Testis (tissue), 3 donors: ENCODE data around the gene CD59. TPM values are rescaled to one million over a fixed set of nuclear protein-coding genes. Genes with fewer than 3 reads are reported as not detected.
A peak's percentile ranks its signal among the peaks of the same experiment; 100 is the strongest.

ENCODE experiments used
- DNase-seq: peaks from one replicate; pipeline ENCODE4 v3.0.0-alpha.2; 2019
- H3K27ac ChIP-seq, 2 donors: fragments of 200-600 bp; sonication (generic); one replicate each; pipeline ENCODE4 v1.5.1; 2019
- H3K27me3 ChIP-seq: fragments of 200-600 bp; sonication (generic); one replicate; pipeline ENCODE4 v1.5.1; 2019
- H3K36me3 ChIP-seq: fragments of 200-600 bp; sonication (generic); one replicate; pipeline ENCODE4 v1.5.1; 2017; ENCODE audit warnings: low read depth; ENCODE audit errors: missing control alignments
- H3K4me1 ChIP-seq: fragments of 200-600 bp; sonication (generic); one replicate; pipeline ENCODE4 v1.5.1; 2019
- H3K4me3 ChIP-seq, 2 donors: fragments of 200-600 bp; sonication (generic); one replicate each; pipeline ENCODE4 v1.5.1; 2017 to 2019
- H3K9me3 ChIP-seq: fragments of 200-600 bp; sonication (generic); one replicate; pipeline ENCODE4 v1.5.1; 2017
- POLR2A ChIP-seq: fragments of 450-650 bp; IDR thresholded peaks from one replicate; pipeline ENCODE4 v1.6.1; 2017; ENCODE audit warnings: antibody characterized with exemption, mild to moderate bottlenecking, moderate library complexity
- WGBS, 2 donors: methylation state at CpG; one replicate each; pipeline ENCODE4 v1.1.5; 2018; 5-methylcytosine and 5-hydroxymethylcytosine counted together
- intact Hi-C: fragments of 100-400 bp; cut with DNase I; formaldehyde crosslinking; loops from one replicate; pipeline ENCODE4 v1.15.1; 2023; ENCODE audit warnings: low total_unique reads
- polyA plus RNA-seq: library from polyadenylated mRNA; stranded (reverse); fragments of 350-450 nt; fragmentation: Illumina TruSeq; extraction: RNeasy Lipid Tissue Mini Kit (QIAGEN cat#74804); gene quantifications from one replicate; pipeline ENCODE4 v1.2.3, GENCODE V29; 2014; ENCODE audit warnings: low read depth, low replicate concordance; ENCODE audit not compliant: insufficient read depth
- total RNA-seq, 2 donors: library from RNA; depleted of rRNA; stranded (reverse); fragments of >200 nt; gene quantifications; one replicate each; pipeline ENCODE4 v1.2.3, GENCODE V29; 2016
- TF ChIP-seq, protein P1 (sequence below), 3 experiments: fragments of 450-650 bp in 2 of 3; fragments of 200-600 bp in 1 of 3; sonication (generic) in 1 of 3; IDR thresholded peaks; one replicate each; pipeline ENCODE4 v1.5.1; 2016 to 2019; ENCODE audit warnings: antibody characterized with exemption in 3 of 3, mild to moderate bottlenecking in 2 of 3, moderate library complexity in 1 of 3

The CD59 gene
- total and polyA plus RNA-seq, 3 donors from 2014 or later, result 157 to 343 (median 230) TPM

- Histone ChIP-seq H3K36me3 (no peaks in the 10 kb centered on the region), H3K9me3 (no peaks in the 10 kb centered on the region), H3K27ac (peak overlapping the region in 1 of 2 donors; percentile 15), H3K4me3 (no peak overlapping the region), H3K4me1 (peaks cover 16% of the 10 kb centered on the region), H3K27me3 (no peaks in the 10 kb centered on the region)
- intact Hi-C loops, result no loop called here
- 64 to 73% methylated on average over 7 of the region's 7 CpGs for whole genome bisulfite sequencing, 2 donors
- no peak for DNase-seq
- TF ChIP-seq, protein P1, sequence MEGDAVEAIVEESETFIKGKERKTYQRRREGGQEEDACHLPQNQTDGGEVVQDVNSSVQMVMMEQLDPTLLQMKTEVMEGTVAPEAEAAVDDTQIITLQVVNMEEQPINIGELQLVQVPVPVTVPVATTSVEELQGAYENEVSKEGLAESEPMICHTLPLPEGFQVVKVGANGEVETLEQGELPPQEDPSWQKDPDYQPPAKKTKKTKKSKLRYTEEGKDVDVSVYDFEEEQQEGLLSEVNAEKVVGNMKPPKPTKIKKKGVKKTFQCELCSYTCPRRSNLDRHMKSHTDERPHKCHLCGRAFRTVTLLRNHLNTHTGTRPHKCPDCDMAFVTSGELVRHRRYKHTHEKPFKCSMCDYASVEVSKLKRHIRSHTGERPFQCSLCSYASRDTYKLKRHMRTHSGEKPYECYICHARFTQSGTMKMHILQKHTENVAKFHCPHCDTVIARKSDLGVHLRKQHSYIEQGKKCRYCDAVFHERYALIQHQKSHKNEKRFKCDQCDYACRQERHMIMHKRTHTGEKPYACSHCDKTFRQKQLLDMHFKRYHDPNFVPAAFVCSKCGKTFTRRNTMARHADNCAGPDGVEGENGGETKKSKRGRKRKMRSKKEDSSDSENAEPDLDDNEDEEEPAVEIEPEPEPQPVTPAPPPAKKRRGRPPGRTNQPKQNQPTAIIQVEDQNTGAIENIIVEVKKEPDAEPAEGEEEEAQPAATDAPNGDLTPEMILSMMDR (IDR thresholded peaks at IDR 0.05), result peak in 1 of 3 experiments; percentile 16
- no peak for TF ChIP-seq POLR2A
Measured at GRCh38 chr11:33704240-33705002, 31.8 kb downstream of the CD59 start.

DNA sequence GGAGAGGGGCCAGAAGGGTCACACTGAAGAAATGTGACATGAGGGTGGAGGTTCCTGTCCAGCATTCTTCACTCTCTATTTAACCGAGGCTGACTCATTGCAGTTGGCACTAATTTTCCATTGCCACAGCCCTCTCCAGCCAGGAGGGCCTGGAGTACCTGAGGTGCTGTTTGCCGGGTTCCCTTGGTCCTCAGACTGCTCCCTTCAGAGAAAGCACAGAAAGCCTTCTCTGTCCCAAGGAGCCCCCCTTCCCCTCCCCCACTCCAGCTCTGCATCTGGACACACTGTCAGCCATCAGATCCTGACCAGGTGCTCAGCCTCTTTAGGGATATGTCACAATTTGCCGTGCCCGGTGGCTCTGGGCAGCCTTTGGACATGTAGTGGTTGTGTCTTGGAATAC is 32.4 kb downstream of the CD59 start:
- Histone ChIP-seq H3K9me3 (no peaks in the 10 kb centered on the region), H3K4me3 (no peak overlapping the region), H3K36me3 (no peaks in the 10 kb centered on the region), H3K27me3 (no peaks in the 10 kb centered on the region), H3K27ac (peak overlapping the region in 1 of 2 donors; percentile 15), H3K4me1 (peaks cover 17% of the 10 kb centered on the region)
- 82 to 92% methylated on average over 4 of the region's 4 CpGs for WGBS, 2 donors
- intact Hi-C loops, result no loop called here
- no peak for TF ChIP-seq POLR2A
- TF ChIP-seq, protein P1 (IDR thresholded peaks at IDR 0.05), result no peak
- DNase-seq, result no peak

DNA sequence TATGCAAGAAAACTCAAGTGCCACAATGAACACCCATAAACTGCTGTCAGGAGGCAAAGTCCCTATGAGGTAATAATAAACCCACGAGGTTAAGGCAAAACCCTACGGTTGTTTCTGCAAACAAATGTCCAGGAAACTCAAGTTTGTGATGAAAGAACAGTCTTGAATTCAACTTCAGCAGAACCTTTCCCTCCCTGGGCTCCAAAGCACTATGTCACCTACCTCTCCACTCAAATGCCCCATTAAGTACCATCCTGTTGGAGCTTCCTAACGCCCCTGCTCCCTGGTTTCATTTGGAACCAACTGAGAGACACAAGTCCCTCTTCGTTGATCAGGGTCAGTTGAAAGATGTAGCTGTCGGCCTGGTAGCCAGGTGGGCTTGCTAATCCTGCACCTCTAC is 33.0 kb downstream of the CD59 start:
- intact Hi-C loops, result no loop called here
- peaks cover 17% of the 10 kb centered on the region for H3K4me1 ChIP-seq
- no peaks in the 10 kb centered on the region for H3K27me3 ChIP-seq
- no peak overlapping the region for H3K27ac ChIP-seq
- TF ChIP-seq, protein P1 (IDR thresholded peaks at IDR 0.05), result no peak
- H3K36me3 ChIP-seq, result no peaks in the 10 kb centered on the region
- H3K4me3 ChIP-seq, result no peak overlapping the region
- 82 to 86% methylated on average over 5 of the region's 5 CpGs for WGBS, 2 donors
- H3K9me3 ChIP-seq, result no peaks in the 10 kb centered on the region
- DNase-seq, result no peak

- no peak for TF ChIP-seq POLR2A
- TF ChIP-seq, protein P1 (IDR thresholded peaks at IDR 0.05), result no peak
- Histone ChIP-seq H3K27me3 (no peaks in the 10 kb centered on the region), H3K9me3 (no peaks in the 10 kb centered on the region), H3K27ac (peak overlapping the region; percentile 59 to 62), H3K4me1 (peaks cover 17% of the 10 kb centered on the region), H3K4me3 (peak overlapping the region; percentile 63 to 67), H3K36me3 (no peaks in the 10 kb centered on the region)
- peak; percentile 43 for DNase-seq
- intact Hi-C loops, result no loop called here
- 18 to 21% methylated on average over 7 of the region's 7 CpGs for WGBS, 2 donors
Measured at GRCh38 chr11:33701302-33702230, 34.7 kb downstream of the CD59 start.
